ENCODE results near the gene COL12A1.

Gene COL12A1

DNA sequence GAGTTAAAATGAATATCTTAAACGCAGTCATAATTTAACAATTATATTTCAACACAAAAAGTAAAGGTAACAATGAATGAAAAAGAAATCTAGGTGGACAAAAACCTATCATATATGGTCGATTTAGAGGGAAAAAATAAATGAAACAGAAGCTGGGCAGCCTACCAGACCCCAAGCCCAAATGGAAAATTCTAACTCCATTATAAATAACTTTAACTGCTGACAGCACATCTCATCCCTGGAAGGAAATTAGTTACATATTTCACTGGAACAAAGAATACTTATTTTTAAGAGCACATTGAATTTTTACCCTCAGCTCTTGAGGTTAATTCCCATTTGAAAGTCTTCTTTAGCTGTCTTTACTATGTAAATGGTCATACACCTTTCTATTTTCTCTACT is 39.1 kb downstream of the COL12A1 start:
- Histone ChIP-seq H3K27me3 (ENCODE audit: control insufficient read depth, insufficient read depth, low read length, poor library complexity, severe bottlenecking) (no peaks in the 10 kb centered on the region), H3K4me3 (ENCODE audit: insufficient read depth, low read depth, low read length) (no peak overlapping the region), H3K27ac (ENCODE audit: insufficient read depth, low read depth, low read length, poor library complexity, severe bottlenecking) (no peak overlapping the region), H3K36me3 (ENCODE audit: control insufficient read depth, insufficient read depth, low read length) (no peaks in the 10 kb centered on the region), H3K9me3 (ENCODE audit: control insufficient read depth, low read length) (no peaks in the 10 kb centered on the region), H3K4me1 (ENCODE audit: control insufficient read depth, insufficient read depth, low read length) (no peaks in the 10 kb centered on the region)
- WGBS, 2 experiments = 80 to 100% methylated on average over 1 of the region's 2 CpGs

DNA sequence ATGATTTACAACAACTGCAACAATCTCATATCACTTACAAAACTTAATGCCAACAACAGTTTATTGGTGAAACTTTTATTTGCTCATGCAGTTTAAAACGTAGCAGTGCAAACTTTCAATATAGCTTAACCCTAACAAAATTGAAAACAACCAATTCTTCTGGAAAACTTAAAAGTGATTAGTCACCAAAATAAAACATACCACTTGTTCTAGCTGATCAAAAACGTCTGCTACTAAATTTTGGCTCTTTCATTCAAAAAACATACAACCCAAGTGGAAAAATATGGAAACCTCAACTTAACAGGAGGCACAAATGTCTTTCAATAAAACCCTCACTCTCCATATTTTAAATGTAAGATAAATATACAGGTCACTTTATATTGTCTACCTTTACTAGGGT is 39.6 kb downstream of the COL12A1 start:
- no peaks in the 10 kb centered on the region for H3K36me3 ChIP-seq (ENCODE audit: control insufficient read depth, insufficient read depth, low read length)
- WGBS, 2 experiments = 77 to 85% methylated on average over 2 of the region's 2 CpGs
- no peaks in the 10 kb centered on the region for H3K27me3 ChIP-seq (ENCODE audit: control insufficient read depth, insufficient read depth, low read length, poor library complexity, severe bottlenecking)
- H3K4me1 ChIP-seq (ENCODE audit: control insufficient read depth, insufficient read depth, low read length) = no peaks in the 10 kb centered on the region
- H3K4me3 ChIP-seq (ENCODE audit: insufficient read depth, low read depth, low read length) = no peak overlapping the region
- H3K27ac ChIP-seq (ENCODE audit: insufficient read depth, low read depth, low read length, poor library complexity, severe bottlenecking) = no peak overlapping the region
- H3K9me3 ChIP-seq (ENCODE audit: control insufficient read depth, low read length) = no peaks in the 10 kb centered on the region

DNA sequence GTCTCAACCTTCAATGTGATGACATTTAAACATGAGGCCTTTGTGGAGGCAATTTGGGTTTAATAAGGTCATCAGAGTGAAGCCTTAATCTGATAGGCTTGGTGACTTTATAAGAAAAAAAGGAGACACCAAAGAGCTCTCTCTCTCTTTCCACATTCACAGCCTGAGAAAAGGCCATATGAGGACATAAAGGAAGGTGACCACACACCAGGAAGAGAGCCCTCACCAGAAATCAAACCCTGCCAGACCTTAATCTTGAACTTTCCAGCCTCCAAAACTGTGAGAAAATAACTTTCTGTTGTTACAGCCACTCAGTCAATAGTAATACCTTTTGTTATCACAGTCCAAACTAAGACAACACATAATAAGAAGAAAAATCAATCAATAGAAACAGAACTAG is 47.7 kb downstream of the COL12A1 start:
- no peak overlapping the region for H3K4me3 ChIP-seq (ENCODE audit: insufficient read depth, low read depth, low read length)
- H3K4me1 ChIP-seq (ENCODE audit: control insufficient read depth, insufficient read depth, low read length) = no peaks in the 10 kb centered on the region
- H3K36me3 ChIP-seq (ENCODE audit: control insufficient read depth, insufficient read depth, low read length) = no peaks in the 10 kb centered on the region
- H3K27me3 ChIP-seq (ENCODE audit: control insufficient read depth, insufficient read depth, low read length, poor library complexity, severe bottlenecking) = no peaks in the 10 kb centered on the region
- no peaks in the 10 kb centered on the region for H3K9me3 ChIP-seq (ENCODE audit: control insufficient read depth, low read length)
- no peak overlapping the region for H3K27ac ChIP-seq (ENCODE audit: insufficient read depth, low read depth, low read length, poor library complexity, severe bottlenecking)

DNA sequence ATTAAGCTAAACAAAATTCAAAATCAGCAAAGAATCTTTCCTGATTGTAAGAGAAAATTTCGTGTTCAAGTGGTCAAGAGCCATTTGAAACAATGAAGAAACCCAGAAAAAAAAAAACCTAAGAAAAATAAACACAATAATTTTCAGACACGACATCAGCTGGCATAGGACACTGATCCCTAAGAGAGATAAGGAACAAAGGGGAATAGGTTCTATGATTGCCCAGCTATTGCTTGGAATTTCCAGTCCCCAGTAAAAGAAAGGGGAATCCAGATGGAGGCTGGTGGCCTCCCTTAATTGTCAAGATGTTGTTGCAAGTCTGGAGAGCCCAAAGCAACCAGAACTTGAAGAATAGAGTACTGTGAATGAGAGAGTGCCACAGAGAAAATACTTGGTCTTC is 48.5 kb downstream of the COL12A1 start:
- H3K36me3 ChIP-seq (ENCODE audit: control insufficient read depth, insufficient read depth, low read length) = no peaks in the 10 kb centered on the region
- H3K4me3 ChIP-seq (ENCODE audit: insufficient read depth, low read depth, low read length) = no peak overlapping the region
- H3K27ac ChIP-seq (ENCODE audit: insufficient read depth, low read depth, low read length, poor library complexity, severe bottlenecking) = no peak overlapping the region
- no peaks in the 10 kb centered on the region for H3K9me3 ChIP-seq (ENCODE audit: control insufficient read depth, low read length)
- H3K27me3 ChIP-seq (ENCODE audit: control insufficient read depth, insufficient read depth, low read length, poor library complexity, severe bottlenecking) = no peaks in the 10 kb centered on the region
- WGBS, 2 experiments = 71 to 96% methylated on average over 2 of the region's 2 CpGs
- no peaks in the 10 kb centered on the region for H3K4me1 ChIP-seq (ENCODE audit: control insufficient read depth, insufficient read depth, low read length)

DNA sequence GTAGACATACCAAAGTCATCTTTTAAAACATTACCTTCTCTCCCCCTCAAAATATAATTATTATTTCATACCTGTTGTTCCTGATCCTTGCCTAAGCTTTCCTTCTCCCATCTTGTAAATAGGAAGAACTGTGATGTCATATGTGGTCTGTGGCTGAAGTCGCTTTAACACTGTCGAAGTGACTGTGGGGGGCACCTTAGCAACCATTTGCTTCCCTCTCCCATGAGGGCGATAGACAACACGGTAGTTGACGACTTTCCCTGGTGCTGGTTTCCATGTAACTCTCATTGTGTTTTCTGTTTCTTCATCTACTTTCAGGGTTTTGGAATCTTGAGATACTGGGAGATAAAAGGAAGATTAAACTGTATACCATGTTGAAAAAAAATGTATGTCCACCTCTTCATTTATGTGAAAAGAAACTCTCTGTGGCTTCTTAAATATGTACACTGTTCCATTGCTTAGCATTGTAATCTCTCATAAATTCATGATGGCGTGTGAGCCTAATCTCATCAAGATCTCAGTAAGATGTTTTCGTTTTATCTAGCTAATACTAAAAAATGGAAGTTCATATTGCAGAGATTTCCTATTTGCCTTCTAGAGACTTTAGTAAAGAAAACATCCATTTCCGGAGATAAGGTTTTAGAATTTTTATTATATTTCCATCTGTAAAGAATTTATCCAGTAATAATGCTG is 49.5 kb downstream of the COL12A1 start:
- WGBS, 2 experiments = 86 to 88% methylated on average over 7 of the region's 8 CpGs
- Histone ChIP-seq H3K27ac (ENCODE audit: insufficient read depth, low read depth, low read length, poor library complexity, severe bottlenecking) (no peak overlapping the region), H3K4me3 (ENCODE audit: insufficient read depth, low read depth, low read length) (no peak overlapping the region), H3K4me1 (ENCODE audit: control insufficient read depth, insufficient read depth, low read length) (no peaks in the 10 kb centered on the region), H3K9me3 (ENCODE audit: control insufficient read depth, low read length) (no peaks in the 10 kb centered on the region), H3K36me3 (ENCODE audit: control insufficient read depth, insufficient read depth, low read length) (no peaks in the 10 kb centered on the region), H3K27me3 (ENCODE audit: control insufficient read depth, insufficient read depth, low read length, poor library complexity, severe bottlenecking) (no peaks in the 10 kb centered on the region)

DNA sequence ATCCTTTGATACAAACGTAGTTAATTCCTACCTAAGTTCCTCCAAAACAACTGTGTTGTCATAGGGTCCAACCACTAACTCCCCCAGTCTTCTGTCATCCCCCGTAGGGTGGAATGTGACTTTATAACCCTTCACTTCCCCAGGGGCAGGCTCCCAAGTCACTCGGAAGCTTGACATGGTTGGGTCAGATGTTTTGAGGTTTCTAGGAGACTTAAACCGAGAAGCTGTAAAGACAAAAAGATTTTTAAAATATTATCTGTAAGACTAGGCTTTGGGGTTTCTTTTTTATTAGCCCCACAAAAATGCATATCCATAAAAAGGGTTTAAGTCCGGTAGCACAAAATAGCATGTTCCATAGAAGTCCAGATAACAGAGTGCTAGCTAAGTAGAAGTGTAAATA is 50.2 kb downstream of the COL12A1 start:
- Histone ChIP-seq H3K27ac (ENCODE audit: insufficient read depth, low read depth, low read length, poor library complexity, severe bottlenecking) (no peak overlapping the region), H3K4me1 (ENCODE audit: control insufficient read depth, insufficient read depth, low read length) (no peaks in the 10 kb centered on the region), H3K36me3 (ENCODE audit: control insufficient read depth, insufficient read depth, low read length) (no peaks in the 10 kb centered on the region), H3K9me3 (ENCODE audit: control insufficient read depth, low read length) (no peaks in the 10 kb centered on the region), H3K27me3 (ENCODE audit: control insufficient read depth, insufficient read depth, low read length, poor library complexity, severe bottlenecking) (no peaks in the 10 kb centered on the region), H3K4me3 (ENCODE audit: insufficient read depth, low read depth, low read length) (no peak overlapping the region)
- WGBS, 2 experiments = 70 to 73% methylated on average over 3 to 4 of the region's 5 CpGs

DNA sequence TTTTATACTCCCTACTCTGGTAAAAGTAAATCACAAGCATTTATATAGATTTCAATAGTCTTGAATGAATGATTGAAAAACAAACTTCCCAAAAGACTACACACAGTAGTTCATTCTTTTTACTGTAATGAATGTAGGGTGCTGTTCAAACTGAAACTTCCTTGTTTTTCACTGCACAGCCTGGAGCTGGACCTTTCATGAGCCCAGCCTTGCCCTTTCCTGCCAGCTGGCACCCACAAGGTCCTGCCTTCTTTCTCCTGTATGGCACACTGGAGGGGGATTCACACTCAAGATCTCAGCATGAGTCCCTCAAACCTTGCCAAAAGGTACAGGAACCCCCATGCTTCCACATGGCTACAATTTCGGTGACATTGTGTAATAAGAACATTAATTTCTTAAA is 50.9 kb downstream of the COL12A1 start:
- Histone ChIP-seq H3K9me3 (ENCODE audit: control insufficient read depth, low read length) (no peaks in the 10 kb centered on the region), H3K36me3 (ENCODE audit: control insufficient read depth, insufficient read depth, low read length) (no peaks in the 10 kb centered on the region), H3K27me3 (ENCODE audit: control insufficient read depth, insufficient read depth, low read length, poor library complexity, severe bottlenecking) (no peaks in the 10 kb centered on the region), H3K4me3 (ENCODE audit: insufficient read depth, low read depth, low read length) (no peak overlapping the region), H3K27ac (ENCODE audit: insufficient read depth, low read depth, low read length, poor library complexity, severe bottlenecking) (no peak overlapping the region), H3K4me1 (ENCODE audit: control insufficient read depth, insufficient read depth, low read length) (no peaks in the 10 kb centered on the region)
- 86% methylated on average over 1 of the region's 1 CpG; no CpG with 5 or more reads in 1 of the 2 experiments for WGBS, 2 experiments

DNA sequence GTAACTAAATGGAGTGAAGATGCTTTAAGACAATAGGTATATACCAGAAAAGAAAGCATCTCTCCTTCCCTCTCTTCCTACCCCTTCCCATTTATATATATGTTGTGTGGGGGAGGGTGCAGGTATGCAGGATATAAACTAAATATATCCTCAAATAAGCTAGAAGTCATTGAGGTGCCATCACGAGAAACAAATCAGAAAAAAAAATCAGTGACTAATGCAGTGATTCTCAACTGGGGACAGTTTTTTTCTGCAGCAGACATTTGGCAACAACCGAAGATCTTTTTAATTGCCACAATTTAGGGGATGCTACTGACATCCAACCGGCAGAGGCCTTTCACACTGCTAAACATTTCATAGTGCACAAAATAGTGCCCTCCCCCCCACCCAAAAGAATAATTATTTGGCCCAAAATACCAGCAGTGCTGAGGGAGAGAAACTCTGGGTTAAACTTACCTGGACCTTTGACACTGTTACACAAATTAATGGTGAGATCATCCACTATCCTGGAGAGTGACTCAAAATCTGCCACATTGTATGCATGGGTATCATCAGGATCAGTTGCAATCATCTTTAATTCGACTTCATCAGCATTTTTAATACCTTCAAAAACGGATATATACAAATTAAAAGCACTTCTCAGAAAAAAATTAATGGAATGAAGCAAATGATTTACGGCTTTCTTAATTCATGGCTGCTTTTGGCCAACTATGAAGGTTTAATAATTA is 55.0 kb downstream of the COL12A1 start:
- no peaks in the 10 kb centered on the region for H3K9me3 ChIP-seq (ENCODE audit: control insufficient read depth, low read length)
- no peaks in the 10 kb centered on the region for H3K36me3 ChIP-seq (ENCODE audit: control insufficient read depth, insufficient read depth, low read length)
- no peaks in the 10 kb centered on the region for H3K4me1 ChIP-seq (ENCODE audit: control insufficient read depth, insufficient read depth, low read length)
- H3K4me3 ChIP-seq (ENCODE audit: insufficient read depth, low read depth, low read length) = no peak overlapping the region
- 84 to 85% methylated on average over 4 to 5 of the region's 6 CpGs for whole genome bisulfite sequencing, 2 experiments
- H3K27ac ChIP-seq (ENCODE audit: insufficient read depth, low read depth, low read length, poor library complexity, severe bottlenecking) = no peak overlapping the region
- H3K27me3 ChIP-seq (ENCODE audit: control insufficient read depth, insufficient read depth, low read length, poor library complexity, severe bottlenecking) = no peaks in the 10 kb centered on the region

DNA sequence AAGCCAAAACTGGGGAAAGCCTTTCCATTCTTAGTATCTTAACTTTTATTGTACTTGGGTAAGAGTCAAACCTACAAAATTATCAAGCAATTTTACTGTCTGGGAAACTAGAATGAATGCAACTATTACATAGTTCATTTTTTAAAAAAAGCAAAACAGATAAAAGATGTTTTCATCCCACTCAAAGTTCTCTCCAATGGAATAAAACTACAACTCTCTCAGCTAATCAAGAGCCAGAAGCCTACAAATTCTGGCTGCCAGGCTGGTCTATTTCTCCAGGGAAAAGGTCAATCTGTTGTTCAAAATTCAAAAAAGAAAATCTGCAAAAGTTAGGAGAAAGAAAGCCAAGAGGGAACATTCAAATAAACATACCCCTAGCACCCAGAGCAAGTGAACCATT is 56.2 kb downstream of the COL12A1 start:
- Histone ChIP-seq H3K4me1 (ENCODE audit: control insufficient read depth, insufficient read depth, low read length) (no peaks in the 10 kb centered on the region), H3K4me3 (ENCODE audit: insufficient read depth, low read depth, low read length) (no peak overlapping the region), H3K27me3 (ENCODE audit: control insufficient read depth, insufficient read depth, low read length, poor library complexity, severe bottlenecking) (no peaks in the 10 kb centered on the region), H3K9me3 (ENCODE audit: control insufficient read depth, low read length) (no peaks in the 10 kb centered on the region), H3K27ac (ENCODE audit: insufficient read depth, low read depth, low read length, poor library complexity, severe bottlenecking) (no peak overlapping the region), H3K36me3 (ENCODE audit: control insufficient read depth, insufficient read depth, low read length) (no peaks in the 10 kb centered on the region)

DNA sequence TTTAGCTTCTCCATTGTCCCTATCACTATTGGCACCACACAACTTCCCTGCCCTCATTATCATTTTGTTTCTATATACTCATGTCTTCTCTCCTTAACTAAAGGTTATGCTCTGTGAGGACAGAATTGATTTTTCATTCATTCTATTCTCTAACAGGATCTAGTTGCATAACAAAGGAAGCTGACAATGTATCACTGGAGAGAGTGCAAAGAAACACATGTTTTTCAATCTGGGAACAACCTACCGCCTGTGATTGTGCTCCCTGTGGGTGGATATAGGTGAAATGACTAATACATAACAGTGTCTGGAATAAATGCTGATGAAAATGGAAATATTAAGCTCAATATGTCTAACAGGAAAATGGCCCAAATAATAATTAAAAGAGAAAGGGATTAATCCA is 56.6 kb downstream of the COL12A1 start:
- H3K4me1 ChIP-seq (ENCODE audit: control insufficient read depth, insufficient read depth, low read length) = no peaks in the 10 kb centered on the region
- no peak overlapping the region for H3K27ac ChIP-seq (ENCODE audit: insufficient read depth, low read depth, low read length, poor library complexity, severe bottlenecking)
- no peak overlapping the region for H3K4me3 ChIP-seq (ENCODE audit: insufficient read depth, low read depth, low read length)
- no peaks in the 10 kb centered on the region for H3K36me3 ChIP-seq (ENCODE audit: control insufficient read depth, insufficient read depth, low read length)
- no peaks in the 10 kb centered on the region for H3K9me3 ChIP-seq (ENCODE audit: control insufficient read depth, low read length)
- 88 to 96% methylated on average over 1 of the region's 1 CpG for WGBS, 2 experiments
- no peaks in the 10 kb centered on the region for H3K27me3 ChIP-seq (ENCODE audit: control insufficient read depth, insufficient read depth, low read length, poor library complexity, severe bottlenecking)
